Suppressor macrophage (primary cell): ENCODE measurements around the gene ANTXRL.
"Not testable (repeated sequence)": the region's sequence is repeated elsewhere in the genome, so short reads cannot be mapped to it uniquely, and the experiment has no call there.

Source experiments
- DNase-seq, 4 experiments: peaks; one replicate each; pipeline ENCODE4 v3.0.0-alpha.2; 2020 to 2022

Gene ANTXRL

GRCh38 chr10:46254467-46254866 is 32.3 kb upstream of the ANTXRL start:
- DNase-seq: no peak

- not testable (repeated sequence) for DNase-seq
Observed at GRCh38 chr10:46255210-46255609, 31.6 kb upstream of the ANTXRL start.

GRCh38 chr10:46255801-46256747 is 30.7 kb upstream of the ANTXRL start:
- peak; percentile 80 to 91 (median 86) for DNase-seq

- DNase-seq: no peak
Observed at GRCh38 chr10:46257099-46257498, 29.7 kb upstream of the ANTXRL start.

- not testable (repeated sequence) for DNase-seq
Observed at GRCh38 chr10:46262906-46263560, 23.8 kb upstream of the ANTXRL start.

GRCh38 chr10:46263831-46264268 is 22.9 kb upstream of the ANTXRL start:
- DNase-seq: no peak

GRCh38 chr10:46264336-46264735 is 22.5 kb upstream of the ANTXRL start:
- DNase-seq: no peak

- DNase-seq: no peak
Observed at GRCh38 chr10:46264737-46265368, 21.9 kb upstream of the ANTXRL start.

- DNase-seq: peak in 2 of 4 experiments; percentile 17 to 32
Observed at GRCh38 chr10:46265566-46266305, 21.1 kb upstream of the ANTXRL start.

GRCh38 chr10:46266306-46266985 is 20.4 kb upstream of the ANTXRL start:
- peak; percentile 79 to 91 (median 85) for DNase-seq

- DNase-seq: no peak
Observed at GRCh38 chr10:46267132-46267985, 19.4 kb upstream of the ANTXRL start.

- no peak for DNase-seq
Observed at GRCh38 chr10:46268076-46268881, 18.5 kb upstream of the ANTXRL start.

GRCh38 chr10:46269554-46270053 is 17.2 kb upstream of the ANTXRL start:
- not testable (repeated sequence) for DNase-seq

- no peak for DNase-seq
Observed at GRCh38 chr10:46270086-46270811, 16.5 kb upstream of the ANTXRL start.

- not testable (repeated sequence) for DNase-seq
Observed at GRCh38 chr10:46270963-46271530, 15.8 kb upstream of the ANTXRL start.

GRCh38 chr10:46271795-46272499 is 14.8 kb upstream of the ANTXRL start:
- not testable (repeated sequence) for DNase-seq

GRCh38 chr10:46272863-46273415 is 13.9 kb upstream of the ANTXRL start:
- DNase-seq: no peak
